ENCODE results near the gene WIPF1.

The WIPF1 gene

GRCh38 chr2:174529916-174530315 is 67.7 kb downstream of the WIPF1 start:
- no peak for FAIRE-seq

- no peak for FAIRE-seq
These were observed 69.6 kb downstream of the WIPF1 start for GRCh38 chr2:174527959-174528358.

GRCh38 chr2:174527101-174527721 is 70.4 kb downstream of the WIPF1 start:
- no peak for FAIRE-seq

GRCh38 chr2:174524527-174524926 is 73.1 kb downstream of the WIPF1 start:
- FAIRE-seq, result no peak

GRCh38 chr2:174522553-174522952 is 75.1 kb downstream of the WIPF1 start:
- FAIRE-seq, result no peak

- FAIRE-seq, result no peak
These were observed 79.2 kb downstream of the WIPF1 start for GRCh38 chr2:174518395-174518794.

- FAIRE-seq, result no peak
These were observed 80.9 kb downstream of the WIPF1 start for GRCh38 chr2:174516501-174517378.

GRCh38 chr2:174512345-174512744 is 85.3 kb downstream of the WIPF1 start:
- FAIRE-seq, result no peak

- FAIRE-seq, result no peak
These were observed 85.9 kb downstream of the WIPF1 start for GRCh38 chr2:174511580-174512260.

- no peak for FAIRE-seq
These were observed 86.9 kb downstream of the WIPF1 start for GRCh38 chr2:174510583-174511189.

All from colon (tissue), 2 donors.